ENCODE results near the gene OR51G2.

OR51G2 gene

GRCh38 chr11:4865855-4866254 is 53.3 kb downstream of the OR51G2 start:
- no peak for DNase-seq (ENCODE audit: low read depth in 2 of 2)

- no peak for DNase-seq (ENCODE audit: low read depth in 2 of 2)
These were observed 55.3 kb downstream of the OR51G2 start for GRCh38 chr11:4863876-4864275.

All from fibroblast of skin of left biceps (primary cell).